NB4 (cell line): ENCODE data around the gene UGT1A3.
"Not testable (repeated sequence)": the region's sequence is repeated elsewhere in the genome, so short reads cannot be mapped to it uniquely, and the experiment has no call there.

Source experiments
- CTCF ChIP-seq: IDR thresholded peaks from one replicate; pipeline ENCODE4 v1.5.1; 2012; ENCODE audit warnings: low read depth, low read length
- MAX ChIP-seq: IDR thresholded peaks from 2 replicates; pipeline ENCODE4 v1.6.1; 2011; ENCODE audit warnings: low read depth, low read length
- POLR2A ChIP-seq: IDR thresholded peaks from 2 replicates; pipeline ENCODE4 v1.6.1; 2011; ENCODE audit warnings: mild to moderate bottlenecking; ENCODE audit not compliant: insufficient read length; ENCODE audit errors: extremely low read depth

GRCh38 chr2:233751212-233752009 is 22.6 kb downstream of the UGT1A3 start:
- not testable (repeated sequence) for TF ChIP-seq POLR2A, CTCF, MAX
